Calu3 (cell line): Measurements from ENCODE around the gene IL19. TPM values are rescaled to one million over a fixed set of nuclear protein-coding genes. Genes with fewer than 3 reads are reported as not detected.
"Not testable (repeated sequence)": the region's sequence is repeated elsewhere in the genome, so short reads cannot be mapped to it uniquely, and the experiment has no call there.

Experiments used
- BruUV-seq: library from RNA; stranded (reverse); fragments of 400-500 nt; replicated peaks from 2 replicates; lab custom pipeline; 2021; lab: Mats Ljungman, UMichigan
- CTCF ChIA-PET: fragments of 300-600 bp; sonication (Branson Sonifier 250); formaldehyde crosslinking; loops from one replicate; lab custom pipeline; 2022; ENCODE audit warnings: antibody characterized with exemption; lab: Charles Lee
- DNase-seq: peaks from one replicate; pipeline ENCODE4 v3.0.0; 2022
- H3K27ac Mint-ChIP-seq: one replicate; pipeline ENCODE4 v1.8.0; 2022; ENCODE audit warnings: mixed read lengths; ENCODE audit not compliant: unreplicated experiment
- H3K27me3 Mint-ChIP-seq: one replicate; pipeline ENCODE4 v1.8.0; 2022; ENCODE audit warnings: mixed read lengths; ENCODE audit not compliant: unreplicated experiment
- H3K36me3 Mint-ChIP-seq: one replicate; pipeline ENCODE4 v1.8.0; 2022; ENCODE audit warnings: mild to moderate bottlenecking, moderate library complexity, mixed read lengths; ENCODE audit not compliant: insufficient read depth, unreplicated experiment
- H3K4me1 Mint-ChIP-seq: one replicate; pipeline ENCODE4 v1.8.0; 2022; ENCODE audit warnings: mild to moderate bottlenecking, low read depth, mixed read lengths; ENCODE audit not compliant: unreplicated experiment
- H3K4me3 Mint-ChIP-seq: one replicate; pipeline ENCODE4 v1.8.0; 2022; ENCODE audit warnings: mild to moderate bottlenecking, low read depth, moderate library complexity, mixed read lengths; ENCODE audit not compliant: unreplicated experiment
- H3K9me3 Mint-ChIP-seq: one replicate; pipeline ENCODE4 v1.8.0; 2022; ENCODE audit warnings: low read depth, mixed read lengths; ENCODE audit not compliant: unreplicated experiment
- CTCF ChIP-seq: fragments of 200-600 bp; IDR thresholded peaks from one replicate; pipeline ENCODE4 v1.8.0; 2022; ENCODE audit warnings: antibody characterized with exemption; ENCODE audit not compliant: unreplicated experiment
- intact Hi-C: fragments of 100-400 bp; cut with micrococcal nuclease; formaldehyde crosslinking; loops from one replicate; pipeline ENCODE4 v1.10.0; 2022; ENCODE audit not compliant: unreplicated experiment
- total RNA-seq: library from RNA; stranded (reverse); gene quantifications from 2 replicates; pipeline ENCODE4 v1.2.3, GENCODE V29; 2022

Gene IL19
- total RNA-seq, 1 experiment from 2014 or later: not detected

- peaks cover 78% of the 10 kb centered on the region for H3K27me3 Mint-ChIP-seq
- H3K36me3 Mint-ChIP-seq: no peaks in the 10 kb centered on the region
- no peak overlapping the region for H3K27ac Mint-ChIP-seq
- no peak overlapping the region for H3K4me3 Mint-ChIP-seq
- BruUV-seq: no TSS peak
- CTCF ChIA-PET: no interaction called here
- TF ChIP-seq CTCF: no peak
- no peaks in the 10 kb centered on the region for H3K9me3 Mint-ChIP-seq
- peaks cover 5% of the 10 kb centered on the region for H3K4me1 Mint-ChIP-seq
- intact Hi-C loops: no loop called here
- no peak for DNase-seq
These were observed 79.8 kb downstream of the IL19 start for GRCh38 chr1:206850401-206850800.

GRCh38 chr1:206851341-206852010 lies 80.9 kb downstream of the IL19 start:
- Mint-ChIP-seq H3K9me3 (no peaks in the 10 kb centered on the region), H3K36me3 (no peaks in the 10 kb centered on the region), H3K4me3 (no peak overlapping the region), H3K27ac (no peak overlapping the region), H3K4me1 (peaks cover 5% of the 10 kb centered on the region), H3K27me3 (peaks cover 83% of the 10 kb centered on the region)
- intact Hi-C loops: no loop called here
- CTCF ChIA-PET: no interaction called here
- DNase-seq: no peak
- BruUV-seq: no TSS peak
- no peak for TF ChIP-seq CTCF

GRCh38 chr1:206852662-206853061 lies 82.1 kb downstream of the IL19 start:
- H3K9me3 Mint-ChIP-seq, intact Hi-C loops, CTCF ChIA-PET, DNase-seq, H3K27ac Mint-ChIP-seq, H3K4me1 Mint-ChIP-seq, BruUV-seq, H3K36me3 Mint-ChIP-seq, H3K4me3 Mint-ChIP-seq: not testable (repeated sequence)
- peaks cover 86% of the 10 kb centered on the region for H3K27me3 Mint-ChIP-seq

- DNase-seq, CTCF ChIA-PET, H3K36me3 Mint-ChIP-seq, H3K27ac Mint-ChIP-seq, H3K4me3 Mint-ChIP-seq, BruUV-seq, intact Hi-C loops, H3K4me1 Mint-ChIP-seq, H3K9me3 Mint-ChIP-seq: not testable (repeated sequence)
- peaks cover 76% of the 10 kb centered on the region for H3K27me3 Mint-ChIP-seq
These were observed 83.1 kb downstream of the IL19 start for GRCh38 chr1:206853696-206854095.

- TF ChIP-seq CTCF: no peak
- intact Hi-C loops: no loop called here
These were observed 84.0 kb downstream of the IL19 start for GRCh38 chr1:206854401-206855129.

More at GRCh38 chr1:206854401-206855129, 84.0 kb downstream of the IL19 start:
- no peak overlapping the region for H3K4me3 Mint-ChIP-seq
- CTCF ChIA-PET: interaction anchor here (0.6 to 1.4 kb wide), 3 partner anchors 11 to 66 kb away, joined by 3 read pairs; partner anchors contain the start of gene IL20
- H3K27ac Mint-ChIP-seq: no peak overlapping the region
- DNase-seq: no peak
- H3K4me1 Mint-ChIP-seq: peaks cover 5% of the 10 kb centered on the region
- BruUV-seq: no TSS peak
- H3K27me3 Mint-ChIP-seq: peaks cover 68% of the 10 kb centered on the region
- no peaks in the 10 kb centered on the region for H3K36me3 Mint-ChIP-seq
- H3K9me3 Mint-ChIP-seq: no peaks in the 10 kb centered on the region
